ENCODE measurements around the gene CAMTA1.

The CAMTA1 gene

DNA sequence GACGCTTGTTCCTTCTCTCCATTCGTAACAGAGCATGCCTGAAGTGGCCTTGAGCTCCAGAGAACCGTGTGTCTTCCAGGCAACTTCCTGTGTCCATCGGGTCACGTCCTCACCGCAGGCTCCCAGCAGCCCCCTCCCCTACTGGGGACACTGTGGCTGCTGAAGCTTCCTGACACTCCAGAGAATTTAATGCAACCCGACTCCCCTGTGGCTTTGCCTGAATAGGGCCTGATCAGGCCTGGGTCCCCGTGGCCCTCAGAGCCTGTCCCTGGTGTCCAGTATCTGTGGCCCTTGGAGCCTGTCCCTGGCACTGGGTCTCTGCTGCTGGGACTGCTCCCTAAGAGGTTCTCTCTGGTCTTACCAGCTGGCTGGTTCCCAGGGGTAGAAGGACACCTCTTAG, 766.2 kb downstream of the CAMTA1 start:
- Histone ChIP-seq H2BK5ac (ENCODE audit: low read depth, low read length, poor library complexity) (no peak overlapping the region), H3K27me3 (ENCODE audit: insufficient read depth, low read length) (no peaks in the 10 kb centered on the region), H3K18ac (ENCODE audit: low read length) (no peak overlapping the region), H2AK5ac (ENCODE audit: low read length) (no peak overlapping the region), H3K36me3 (ENCODE audit: control insufficient read depth in 1 of 2, insufficient read depth in 2 of 2, low read length in 2 of 2) (no peaks in the 10 kb centered on the region), H3K23ac (ENCODE audit: low read length) (no peak overlapping the region), H3K9me3 (ENCODE audit: insufficient read depth, low read depth, low read length) (peaks cover 7% of the 10 kb centered on the region), H2BK120ac (ENCODE audit: insufficient read depth, low read length, poor library complexity) (no peak overlapping the region), H3K4ac (ENCODE audit: low read depth, low read length) (no peak overlapping the region), H3K9ac (ENCODE audit: low read length) (no peak overlapping the region), H4K91ac (ENCODE audit: low read depth, low read length) (no peak overlapping the region), H3K79me2 (ENCODE audit: control insufficient read depth, insufficient read depth, low read length, poor library complexity) (no peaks in the 10 kb centered on the region), H3K27ac (ENCODE audit: low read depth, low read length) (no peak overlapping the region), H2AFZ (ENCODE audit: insufficient read depth, low read length, poor library complexity) (no peak overlapping the region), H2BK12ac (ENCODE audit: low read length) (no peak overlapping the region), H3K4me1 (ENCODE audit: control insufficient read depth in 1 of 2, insufficient read depth in 2 of 2, low read length in 2 of 2) (peaks cover 0 to 12% of the 10 kb centered on the region in 2 experiments), H3K14ac (ENCODE audit: low read length) (no peak overlapping the region), H3K4me2 (ENCODE audit: low read length) (no peak overlapping the region), H4K12ac (ENCODE audit: low read depth, low read length) (no peak overlapping the region), H3K79me1 (ENCODE audit: low read length) (peaks cover 1% of the 10 kb centered on the region), H4K8ac (ENCODE audit: low read depth, low read length) (no peak overlapping the region), H3K4me3 (ENCODE audit: low read depth, low read length) (no peak overlapping the region)
- no CpG with 5 or more reads among the region's 8 CpGs for WGBS (ENCODE audit: extremely low coverage, insufficient coverage, insufficient read length)
- DNase-seq = no peak

DNA sequence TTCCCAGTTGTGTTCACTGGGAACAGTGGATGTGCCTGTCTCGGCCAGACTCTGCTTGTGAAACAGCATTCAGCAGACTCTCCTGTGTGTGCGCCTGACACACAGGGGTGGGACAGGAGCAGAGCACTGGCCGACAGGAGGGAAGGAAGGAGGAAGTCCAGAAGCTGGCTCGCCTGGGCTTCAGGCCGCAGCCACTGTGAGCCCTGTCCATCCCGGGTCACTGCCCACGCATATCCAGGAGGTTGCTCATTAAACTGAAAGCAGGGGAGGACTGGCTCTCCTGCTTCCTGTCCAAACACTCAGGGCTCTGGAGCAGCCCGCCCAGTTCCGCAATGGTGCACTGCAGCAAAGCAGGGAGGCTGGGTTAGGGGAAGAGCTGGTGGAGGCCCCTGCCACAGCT, 767.1 kb downstream of the CAMTA1 start:
- Histone ChIP-seq H4K12ac (ENCODE audit: low read depth, low read length) (no peak overlapping the region), H3K14ac (ENCODE audit: low read length) (no peak overlapping the region)
- WGBS (ENCODE audit: extremely low coverage, insufficient coverage, insufficient read length) = no CpG with 5 or more reads among the region's 9 CpGs

DNA sequence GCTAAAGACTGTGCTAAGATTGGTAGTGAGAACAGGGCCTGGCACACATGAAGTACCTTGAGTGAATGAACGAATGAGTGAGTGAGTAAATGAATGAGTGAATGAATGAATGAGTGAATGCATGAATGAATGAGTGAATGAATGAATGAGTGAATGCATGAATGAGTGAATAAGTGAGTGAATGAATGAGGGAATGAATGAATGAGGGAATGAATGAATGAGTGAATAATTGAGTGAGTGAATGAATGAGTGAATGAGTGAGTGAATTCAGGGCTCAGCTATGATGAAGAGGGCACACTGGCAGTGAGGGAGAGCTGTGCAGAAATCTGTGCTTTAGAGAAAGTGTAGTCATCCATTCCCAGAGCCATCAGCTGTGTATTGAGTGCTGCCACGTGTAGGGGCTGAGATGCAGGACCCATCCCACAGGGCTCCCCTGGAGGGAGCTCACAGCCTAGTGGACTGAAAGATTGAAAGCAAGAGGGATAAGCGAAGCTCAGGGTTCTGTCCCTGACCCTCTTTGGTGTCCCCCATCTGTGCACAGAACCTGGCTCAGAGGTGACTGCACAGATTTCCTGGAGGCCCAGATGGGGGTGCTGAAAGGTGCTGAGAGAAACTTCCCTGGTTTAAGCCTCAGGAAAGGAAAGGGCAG, 767.9 kb downstream of the CAMTA1 start:
- no peak overlapping the region for H4K8ac ChIP-seq (ENCODE audit: low read depth, low read length)
- H2BK5ac ChIP-seq (ENCODE audit: low read depth, low read length, poor library complexity) = no peak overlapping the region
- H3K27ac ChIP-seq (ENCODE audit: low read depth, low read length) = no peak overlapping the region
- H3K14ac ChIP-seq (ENCODE audit: low read length) = no peak overlapping the region
- no peaks in the 10 kb centered on the region for H3K27me3 ChIP-seq (ENCODE audit: insufficient read depth, low read length)
- no peak overlapping the region for H3K4me3 ChIP-seq (ENCODE audit: low read depth, low read length)
- H3K79me1 ChIP-seq (ENCODE audit: low read length) = peaks cover 1% of the 10 kb centered on the region
- H3K4me1 ChIP-seq (ENCODE audit: control insufficient read depth in 1 of 2, insufficient read depth in 2 of 2, low read length in 2 of 2) = peaks cover 0 to 12% of the 10 kb centered on the region in 2 experiments
- H3K9me3 ChIP-seq (ENCODE audit: insufficient read depth, low read depth, low read length) = peaks cover 7% of the 10 kb centered on the region
- H3K4me2 ChIP-seq (ENCODE audit: low read length) = no peak overlapping the region
- H2BK12ac ChIP-seq (ENCODE audit: low read length) = no peak overlapping the region
- H3K18ac ChIP-seq (ENCODE audit: low read length) = no peak overlapping the region
- no peak overlapping the region for H3K23ac ChIP-seq (ENCODE audit: low read length)
- H3K4ac ChIP-seq (ENCODE audit: low read depth, low read length) = no peak overlapping the region
- no peak overlapping the region for H4K91ac ChIP-seq (ENCODE audit: low read depth, low read length)
- H2AFZ ChIP-seq (ENCODE audit: insufficient read depth, low read length, poor library complexity) = no peak overlapping the region
- WGBS (ENCODE audit: extremely low coverage, insufficient coverage, insufficient read length) = no CpG with 5 or more reads among the region's 3 CpGs
- no peak overlapping the region for H4K12ac ChIP-seq (ENCODE audit: low read depth, low read length)
- H2BK120ac ChIP-seq (ENCODE audit: insufficient read depth, low read length, poor library complexity) = no peak overlapping the region
- no peak overlapping the region for H3K9ac ChIP-seq (ENCODE audit: low read length)
- DNase-seq = no peak
- no peaks in the 10 kb centered on the region for H3K36me3 ChIP-seq (ENCODE audit: control insufficient read depth in 1 of 2, insufficient read depth in 2 of 2, low read length in 2 of 2)
- no peaks in the 10 kb centered on the region for H3K79me2 ChIP-seq (ENCODE audit: control insufficient read depth, insufficient read depth, low read length, poor library complexity)
- no peak overlapping the region for H2AK5ac ChIP-seq (ENCODE audit: low read length)

More for the DNA sequence above, 767.1 kb downstream of the CAMTA1 start:
- no peak overlapping the region for H3K23ac ChIP-seq (ENCODE audit: low read length)
- no peaks in the 10 kb centered on the region for H3K36me3 ChIP-seq (ENCODE audit: control insufficient read depth in 1 of 2, insufficient read depth in 2 of 2, low read length in 2 of 2)
- peaks cover 0 to 12% of the 10 kb centered on the region in 2 experiments for H3K4me1 ChIP-seq (ENCODE audit: control insufficient read depth in 1 of 2, insufficient read depth in 2 of 2, low read length in 2 of 2)
- no peak overlapping the region for H3K4ac ChIP-seq (ENCODE audit: low read depth, low read length)
- peaks cover 7% of the 10 kb centered on the region for H3K9me3 ChIP-seq (ENCODE audit: insufficient read depth, low read depth, low read length)
- H3K9ac ChIP-seq (ENCODE audit: low read length) = no peak overlapping the region
- no peaks in the 10 kb centered on the region for H3K27me3 ChIP-seq (ENCODE audit: insufficient read depth, low read length)
- H3K18ac ChIP-seq (ENCODE audit: low read length) = no peak overlapping the region
- no peak overlapping the region for H2BK120ac ChIP-seq (ENCODE audit: insufficient read depth, low read length, poor library complexity)
- no peak overlapping the region for H3K4me2 ChIP-seq (ENCODE audit: low read length)
- H2AK5ac ChIP-seq (ENCODE audit: low read length) = no peak overlapping the region
- H2BK12ac ChIP-seq (ENCODE audit: low read length) = no peak overlapping the region
- H2BK5ac ChIP-seq (ENCODE audit: low read depth, low read length, poor library complexity) = no peak overlapping the region
- H3K4me3 ChIP-seq (ENCODE audit: low read depth, low read length) = no peak overlapping the region
- no peak overlapping the region for H4K91ac ChIP-seq (ENCODE audit: low read depth, low read length)
- no peak overlapping the region for H3K27ac ChIP-seq (ENCODE audit: low read depth, low read length)
- no peak overlapping the region for H2AFZ ChIP-seq (ENCODE audit: insufficient read depth, low read length, poor library complexity)
- peaks cover 1% of the 10 kb centered on the region for H3K79me1 ChIP-seq (ENCODE audit: low read length)
- no peak for DNase-seq
- H3K79me2 ChIP-seq (ENCODE audit: control insufficient read depth, insufficient read depth, low read length, poor library complexity) = no peaks in the 10 kb centered on the region
- no peak overlapping the region for H4K8ac ChIP-seq (ENCODE audit: low read depth, low read length)

DNA sequence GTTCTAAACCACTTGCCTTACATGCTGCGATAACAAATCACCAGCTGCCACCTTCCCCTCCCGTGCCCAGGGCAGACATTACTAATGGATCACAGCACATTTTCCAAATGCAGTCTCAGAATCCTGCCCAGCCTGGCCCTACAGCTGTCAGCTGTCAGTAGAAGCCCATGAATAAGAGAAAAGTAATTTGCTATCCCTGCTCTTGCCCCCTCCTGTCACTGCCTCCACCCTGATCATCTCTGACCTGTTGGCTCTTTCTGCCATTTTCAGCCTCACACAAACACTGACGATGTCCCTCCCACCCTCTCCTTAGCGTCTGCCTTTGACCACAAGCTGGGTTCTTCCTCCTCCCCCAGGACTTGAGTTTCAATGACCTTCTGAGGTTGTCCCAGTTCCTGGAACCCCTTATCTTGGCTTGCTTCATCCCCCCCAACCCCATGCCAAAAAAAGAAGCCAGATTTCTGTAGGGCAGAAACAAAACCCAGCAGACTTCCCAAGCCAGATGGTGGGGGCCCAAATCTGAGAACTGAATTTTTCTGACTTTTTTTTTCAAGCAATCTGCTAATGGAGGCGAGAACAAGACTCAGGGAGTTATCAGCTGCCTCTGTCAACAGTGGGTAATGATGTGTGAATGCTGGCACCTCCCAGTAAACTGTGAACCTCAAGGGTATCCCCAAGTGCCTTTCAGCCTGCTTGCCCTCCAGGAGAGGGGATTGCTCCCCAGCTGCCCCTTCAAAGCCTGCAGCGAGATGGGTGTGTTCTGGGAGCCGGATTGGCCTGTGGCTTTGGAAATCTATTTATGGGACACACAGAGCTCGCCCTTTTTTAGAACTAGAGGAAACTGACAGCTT, 769.4 kb downstream of the CAMTA1 start:
- Histone ChIP-seq H3K4ac (ENCODE audit: low read depth, low read length) (no peak overlapping the region), H3K9ac (ENCODE audit: low read length) (no peak overlapping the region), H4K12ac (ENCODE audit: low read depth, low read length) (no peak overlapping the region), H3K27ac (ENCODE audit: low read depth, low read length) (no peak overlapping the region), H2AK5ac (ENCODE audit: low read length) (no peak overlapping the region), H3K4me2 (ENCODE audit: low read length) (no peak overlapping the region), H3K79me1 (ENCODE audit: low read length) (peaks cover 1% of the 10 kb centered on the region), H2BK120ac (ENCODE audit: insufficient read depth, low read length, poor library complexity) (no peak overlapping the region), H2BK5ac (ENCODE audit: low read depth, low read length, poor library complexity) (no peak overlapping the region), H3K23ac (ENCODE audit: low read length) (no peak overlapping the region), H3K79me2 (ENCODE audit: control insufficient read depth, insufficient read depth, low read length, poor library complexity) (no peaks in the 10 kb centered on the region), H3K9me3 (ENCODE audit: insufficient read depth, low read depth, low read length) (peaks cover 7% of the 10 kb centered on the region), H2BK12ac (ENCODE audit: low read length) (no peak overlapping the region), H3K14ac (ENCODE audit: low read length) (no peak overlapping the region), H3K18ac (ENCODE audit: low read length) (no peak overlapping the region), H3K27me3 (ENCODE audit: insufficient read depth, low read length) (no peaks in the 10 kb centered on the region), H3K36me3 (ENCODE audit: control insufficient read depth in 1 of 2, insufficient read depth in 2 of 2, low read length in 2 of 2) (no peaks in the 10 kb centered on the region), H3K4me3 (ENCODE audit: low read depth, low read length) (no peak overlapping the region), H4K91ac (ENCODE audit: low read depth, low read length) (no peak overlapping the region), H3K4me1 (ENCODE audit: control insufficient read depth in 1 of 2, insufficient read depth in 2 of 2, low read length in 2 of 2) (peaks cover 0 to 9% of the 10 kb centered on the region in 2 experiments), H4K8ac (ENCODE audit: low read depth, low read length) (no peak overlapping the region), H2AFZ (ENCODE audit: insufficient read depth, low read length, poor library complexity) (no peak overlapping the region)
- DNase-seq = no peak
- WGBS (ENCODE audit: extremely low coverage, insufficient coverage, insufficient read length) = no CpG with 5 or more reads among the region's 8 CpGs
